SK-N-SH (cell line): ENCODE results near the gene DTX1. TPM values are rescaled to one million over a fixed set of nuclear protein-coding genes. Genes with fewer than 3 reads are reported as not detected.

Experiments
- CTCF ChIA-PET: fragments of 300-600, 350-600 bp; formaldehyde crosslinking; extraction: SDS; loops from one replicate; lab custom pipeline; 2021; lab: Yijun Ruan, JAX
- POLR2A ChIA-PET: fragments of 350-600 bp; sonication (Branson Sonifier 250); formaldehyde crosslinking; extraction: SDS; loops from one replicate; lab custom pipeline; 2020; ENCODE audit warnings: antibody characterized with exemption, inconsistent platforms; lab: Yijun Ruan, JAX
- DNase-seq: peaks from one replicate; pipeline ENCODE4 v3.0.0; 2012
- H2AFZ ChIP-seq: fragments of 200-600 bp; sonication (generic); 2 replicates; pipeline ENCODE4 v1.8.1; 2016; ENCODE audit warnings: antibody characterized with exemption, mild to moderate bottlenecking, low read depth
- H3F3A ChIP-seq: fragments of 200-600 bp; sonication (generic); replicated peaks from 2 replicates; pipeline ENCODE3; 2016; ENCODE audit warnings: antibody characterized with exemption, mild to moderate bottlenecking; ENCODE audit not compliant: insufficient read depth
- H3K27ac ChIP-seq, 2 experiments: fragments of 200-500 bp in 1 of 2; fragments of 200-600 bp in 1 of 2; sonication (Bioruptor generic) in 1 of 2; sonication (generic), shearing (Covaris generic) in 1 of 2; 2 replicates each; pipeline versions ENCODE4 v1.5.1 to v1.6.1; 2014 to 2016; ENCODE audit warnings: low read depth in 2 of 2, inconsistent platforms in 1 of 2, low read length in 1 of 2, mild to moderate bottlenecking in 1 of 2, mixed read lengths in 1 of 2
- H3K27me3 ChIP-seq: fragments of 200-600 bp; sonication (generic), shearing (Covaris generic); 2 replicates; pipeline ENCODE4 v1.6.1; 2016; ENCODE audit warnings: mixed run types; ENCODE audit not compliant: insufficient read depth
- H3K36me3 ChIP-seq, 2 experiments: fragments of 200-500 bp in 1 of 2; fragments of 200-600 bp in 1 of 2; sonication (Bioruptor generic) in 1 of 2; sonication (generic) in 1 of 2; replicated peaks in 1 of 2; 2 replicates each; pipeline versions ENCODE3 to v1.5.1; 2014 to 2016; ENCODE audit warnings: low read length in 1 of 2, mild to moderate bottlenecking in 1 of 2; ENCODE audit not compliant: insufficient read depth in 2 of 2, control insufficient read depth in 1 of 2
- H3K4me1 ChIP-seq, 2 experiments: fragments of 200-500 bp in 1 of 2; fragments of 200-600 bp in 1 of 2; sonication (Bioruptor generic) in 1 of 2; sonication (generic), shearing (Covaris generic) in 1 of 2; 2 replicates each; pipeline versions ENCODE4 v1.5.1 to v1.6.1; 2014 to 2016; ENCODE audit warnings: low read depth in 1 of 2, low read length in 1 of 2, mixed run types in 1 of 2; ENCODE audit not compliant: insufficient read depth in 2 of 2, control insufficient read depth in 1 of 2
- H3K4me2 ChIP-seq: fragments of 200-600 bp; sonication (generic), shearing (Covaris generic); 2 replicates; pipeline ENCODE4 v1.6.1; 2017; ENCODE audit warnings: mixed run types
- H3K4me3 ChIP-seq, 2 experiments: fragments of 200-500 bp in 1 of 2; fragments of 200-600 bp in 1 of 2; sonication (Bioruptor generic) in 1 of 2; sonication (generic), shearing (Covaris generic) in 1 of 2; 2 replicates each; pipeline versions ENCODE4 v1.5.1 to v1.8.1; 2014 to 2016; ENCODE audit warnings: low read depth in 2 of 2, inconsistent platforms in 1 of 2, low read length in 1 of 2, mild to moderate bottlenecking in 1 of 2, mixed read lengths in 1 of 2, moderate library complexity in 1 of 2
- H3K79me2 ChIP-seq: fragments of 200-600 bp; sonication (generic); 2 replicates; pipeline ENCODE4 v1.8.1; 2017; ENCODE audit warnings: mild to moderate bottlenecking; ENCODE audit not compliant: insufficient read depth
- H3K9ac ChIP-seq: fragments of 200-600 bp; sonication (generic); 2 replicates; pipeline ENCODE4 v1.6.1; 2017; ENCODE audit warnings: mixed run types
- H3K9me2 ChIP-seq: fragments of 200-600 bp; sonication (generic); 2 replicates; pipeline ENCODE4 v1.6.1; 2017; ENCODE audit warnings: mixed run types
- H3K9me3 ChIP-seq: fragments of 200-600 bp; sonication (generic); 2 replicates; pipeline ENCODE4 v1.6.1; 2017; ENCODE audit warnings: mixed run types, mild to moderate bottlenecking, moderate library complexity
- H4K20me1 ChIP-seq: fragments of 200-600 bp; sonication (generic); 2 replicates; pipeline ENCODE4 v1.6.1; 2017; ENCODE audit warnings: mild to moderate bottlenecking, mixed run types; ENCODE audit not compliant: insufficient read depth
- FOXJ3 ChIP-seq: sonication (generic); formaldehyde crosslinking; IDR thresholded peaks from 2 replicates; pipeline ENCODE4 v1.5.1; 2020; ENCODE audit warnings: mild to moderate bottlenecking, missing genetic modification reagents
- JUND ChIP-seq: IDR thresholded peaks from 2 replicates; pipeline ENCODE4 v1.4.0; 2012
- MEF2A ChIP-seq: IDR thresholded peaks from 2 replicates; pipeline ENCODE4 v1.4.0; 2012; ENCODE audit warnings: low read depth, borderline replicate concordance
- MXI1 ChIP-seq: IDR thresholded peaks from 2 replicates; pipeline ENCODE4 v1.6.1; 2012; ENCODE audit warnings: mild to moderate bottlenecking, low read depth, low read length, improper control_type of control experiment
- NRF1 ChIP-seq: IDR thresholded peaks from 2 replicates; pipeline ENCODE4 v1.6.1; 2012; ENCODE audit warnings: low read depth, mild to moderate bottlenecking, low read length
- PBX3 ChIP-seq: IDR thresholded peaks from 2 replicates; pipeline ENCODE4; 2012
- POLR2AphosphoS5 ChIP-seq: IDR thresholded peaks from 2 replicates; pipeline ENCODE4 v1.6.1; 2012; ENCODE audit warnings: low read depth, low read length
- REST ChIP-seq: IDR thresholded peaks from 2 replicates; pipeline ENCODE4 v1.6.1; 2012; ENCODE audit warnings: mild to moderate bottlenecking, low read depth, low read length, moderate library complexity
- RXRA ChIP-seq: IDR thresholded peaks from 2 replicates; pipeline ENCODE4 v1.4.0; 2012; ENCODE audit warnings: low read depth, mild to moderate bottlenecking, borderline replicate concordance
- SIN3A ChIP-seq: IDR thresholded peaks from 2 replicates; pipeline ENCODE4 v1.6.1; 2012; ENCODE audit warnings: low read depth, mild to moderate bottlenecking, low read length, moderate library complexity, borderline replicate concordance
- SMC3 ChIP-seq: IDR thresholded peaks from 2 replicates; pipeline ENCODE4 v1.6.1; 2012; ENCODE audit warnings: low read depth, low read length, improper control_type of control experiment
- TAF1 ChIP-seq: IDR thresholded peaks from 2 replicates; pipeline ENCODE4 v1.6.1; 2012; ENCODE audit warnings: low read depth, mild to moderate bottlenecking, low read length, moderate library complexity, borderline replicate concordance
- USF2 ChIP-seq: fragments of 150-350 bp; IDR thresholded peaks from 2 replicates; pipeline ENCODE4 v1.6.1; 2017; ENCODE audit warnings: antibody characterized with exemption, low read length, low read depth, borderline replicate concordance
- ZBTB33 ChIP-seq: IDR thresholded peaks from 2 replicates; pipeline ENCODE4 v1.4.0; 2012; ENCODE audit warnings: low read depth, borderline replicate concordance
- WGBS: methylation state at CpG from one replicate; pipeline ENCODE4 v1.1.6; 2017; ENCODE audit warnings: low lambda C conversion rate; 5-methylcytosine and 5-hydroxymethylcytosine counted together
- polyA plus RNA-seq, 3 experiments: library from polyadenylated mRNA; depleted of rRNA; stranded (reverse); fragments of >200 nt; gene quantifications; 2 replicates each; pipeline ENCODE4 v1.2.3, GENCODE V29; 2012

Gene DTX1
- polyA plus RNA-seq, 1 of the 3 experiments (the other 2 are of a cell fraction): 0.72 TPM

GRCh38 chr12:113014565-113014964 is 42.0 kb upstream of the DTX1 start:
- POLR2A ChIA-PET: no interaction called here
- Histone ChIP-seq H2AFZ (no peak overlapping the region), H3K4me1 (no peaks in the 10 kb centered on the region; a peak in 1 of 4 replicates), H3K36me3 (no peaks in the 10 kb centered on the region), H3K4me3 (no peak overlapping the region), H3K79me2 (no peaks in the 10 kb centered on the region), H3K9ac (no peak overlapping the region), H3K27ac (no peak overlapping the region), H3K9me3 (no peaks in the 10 kb centered on the region), H3K9me2 (no peaks in the 10 kb centered on the region), H3K27me3 (no peaks in the 10 kb centered on the region), H3F3A (no peaks in the 10 kb centered on the region), H4K20me1 (no peaks in the 10 kb centered on the region), H3K4me2 (no peak overlapping the region)
- CTCF ChIA-PET: no interaction called here
- no peak for DNase-seq
- WGBS: 30% methylated on average over 9 of the region's 9 CpGs
- TF ChIP-seq SIN3A: no peak
- TF ChIP-seq TAF1: no peak
- no peak for TF ChIP-seq REST

- ChIA-PET CTCF (interaction anchor here (1.0 to 1.5 kb wide), 3 partner anchors 10 to 24 kb away, joined by 4 to 8 read pairs (median 5); no protein-coding TSS in a partner anchor), POLR2A (no interaction called here)
- H3K9me3 ChIP-seq: no peaks in the 10 kb centered on the region
- H3K9me2 ChIP-seq: no peaks in the 10 kb centered on the region
- H3K4me3 ChIP-seq: no peak overlapping the region
- no peaks in the 10 kb centered on the region for H3K36me3 ChIP-seq
- WGBS: 65% methylated on average over 5 of the region's 5 CpGs
- no peak for DNase-seq
- no peak overlapping the region for H3K9ac ChIP-seq
- H4K20me1 ChIP-seq: no peaks in the 10 kb centered on the region
- no peaks in the 10 kb centered on the region for H3K79me2 ChIP-seq
- no peak overlapping the region for H2AFZ ChIP-seq
- H3F3A ChIP-seq: no peaks in the 10 kb centered on the region
- H3K4me2 ChIP-seq: no peak overlapping the region
- no peaks in the 10 kb centered on the region for H3K27me3 ChIP-seq
- no peaks in the 10 kb centered on the region; a peak in 1 of 4 replicates for H3K4me1 ChIP-seq
- no peak overlapping the region for H3K27ac ChIP-seq
- TF ChIP-seq RXRA (no peak), NRF1 (no peak), MXI1 (no peak), FOXJ3 (CRISPR knock-in tag) (no peak), USF2 (no peak), ZBTB33 (no peak), MEF2A (no peak), POLR2AphosphoS5 (no peak), SMC3 (no peak), REST (no peak), JUND (no peak), PBX3 (no peak)
Measured at GRCh38 chr12:113016796-113017195, 39.7 kb upstream of the DTX1 start.
